Astrocyte of the spinal cord (primary cell): ENCODE measurements around the gene EIF4G2.

Experiments used
- DNase-seq: peaks from one replicate; pipeline ENCODE4 v3.0.0; 2011; ENCODE audit warnings: low read depth, low spot score
- H3K4me3 ChIP-seq: 2 replicates; pipeline ENCODE4 v1.5.1; 2011; ENCODE audit warnings: low read depth, mild to moderate bottlenecking, low read length, moderate library complexity
- CTCF ChIP-seq: IDR thresholded peaks from 2 replicates; pipeline ENCODE4 v1.5.1; 2012; ENCODE audit warnings: low read depth, mild to moderate bottlenecking, low read length, inconsistent platforms
- in situ Hi-C: cut with HindIII; loops from 2 replicates; pipeline ENCODE4 v1.10.0; 2017; ENCODE audit warnings: low sequenced_read_pairs

EIF4G2 gene

GRCh38 chr11:10792385-10793068 is 16.2 kb downstream of the EIF4G2 start:
- TF ChIP-seq CTCF, result peak; percentile 96
- in situ Hi-C loops, result no loop called here
- H3K4me3 ChIP-seq, result no peak overlapping the region
- peak; percentile 64 for DNase-seq

- H3K4me3 ChIP-seq, result no peak overlapping the region
- no peak for DNase-seq
- no peak for TF ChIP-seq CTCF
- in situ Hi-C loops, result no loop called here
These were observed 22.3 kb downstream of the EIF4G2 start for GRCh38 chr11:10786451-10786850.

- no peak for DNase-seq
- in situ Hi-C loops, result no loop called here
- TF ChIP-seq CTCF, result no peak
- no peak overlapping the region for H3K4me3 ChIP-seq
These were observed 23.6 kb downstream of the EIF4G2 start for GRCh38 chr11:10785146-10785474.

GRCh38 chr11:10784232-10785145 is 24.2 kb downstream of the EIF4G2 start:
- peak; percentile 34 for DNase-seq
- TF ChIP-seq CTCF, result no peak
- in situ Hi-C loops, result no loop called here
- H3K4me3 ChIP-seq, result no peak overlapping the region

- no peak for TF ChIP-seq CTCF
- no peak overlapping the region for H3K4me3 ChIP-seq
- in situ Hi-C loops, result no loop called here
- no peak for DNase-seq
These were observed 28.7 kb downstream of the EIF4G2 start for GRCh38 chr11:10780040-10780439.

- no peak for DNase-seq
- TF ChIP-seq CTCF, result no peak
- in situ Hi-C loops, result no loop called here
- no peak overlapping the region for H3K4me3 ChIP-seq
These were observed 29.6 kb downstream of the EIF4G2 start for GRCh38 chr11:10779086-10779485.
